Breast epithelium (tissue), 4 donors: Measurements from ENCODE around the gene APOBEC3H. TPM values are rescaled to one million over a fixed set of nuclear protein-coding genes. Genes with fewer than 3 reads are reported as not detected.
"Not testable (repeated sequence)": the region's sequence is repeated elsewhere in the genome, so short reads cannot be mapped to it uniquely, and the experiment has no call there.

Source experiments
- DNase-seq, 2 donors: peaks; one replicate each; pipeline ENCODE4 v3.0.0-alpha.2; 2019; ENCODE audit warnings: low spot score in 2 of 2
- H3K27ac ChIP-seq, 2 donors: fragments of 200-600 bp; sonication (generic) in 1 of 2; one replicate each; pipeline ENCODE4 v1.5.1; 2016 to 2019; ENCODE audit warnings: mild to moderate bottlenecking in 1 of 2
- H3K27me3 ChIP-seq, 2 donors: fragments of 200-600 bp; sonication (generic) in 1 of 2; one replicate each; pipeline versions ENCODE4 v1.5.1 to v1.6.0; 2017 to 2019; ENCODE audit warnings: control low read depth in 1 of 2, mild to moderate bottlenecking in 1 of 2
- H3K36me3 ChIP-seq: fragments of 200-600 bp; one replicate; pipeline ENCODE4 v1.5.1; 2019
- H3K4me1 ChIP-seq, 2 donors: fragments of 200-600 bp; sonication (generic); one replicate each; pipeline ENCODE4 v1.5.1; 2016 to 2019; ENCODE audit warnings: control low read depth in 1 of 2
- H3K4me3 ChIP-seq, 3 donors: fragments of 200-600 bp; sonication (generic); 1 replicate in 2 of 3; 2 replicates in 1 of 3; pipeline ENCODE4 v1.5.1; 2016 to 2019; ENCODE audit warnings: mild to moderate bottlenecking in 3 of 3, moderate library complexity in 2 of 3
- H3K9me3 ChIP-seq, 2 donors: fragments of 200-600 bp; sonication (generic) in 1 of 2; one replicate each; pipeline ENCODE4 v1.5.1; 2016 to 2019; ENCODE audit warnings: control low read depth in 1 of 2
- POLR2A ChIP-seq: fragments of 450-650 bp; IDR thresholded peaks from one replicate; pipeline ENCODE4 v1.6.1; 2016; ENCODE audit warnings: antibody characterized with exemption, mild to moderate bottlenecking, moderate library complexity
- POLR2AphosphoS5 ChIP-seq, 3 donors: sonication (generic); formaldehyde crosslinking; IDR thresholded peaks; one replicate each; pipeline ENCODE4 v1.6.1; 2017; ENCODE audit warnings: antibody characterized with exemption in 3 of 3
- intact Hi-C: fragments of 100-400 bp; cut with DNase I; formaldehyde crosslinking; loops from one replicate; pipeline ENCODE4 v1.15.1; 2023; ENCODE audit warnings: low total_unique reads
- total RNA-seq, 3 donors: library from RNA; depleted of rRNA; stranded (reverse); fragments of >200 nt; gene quantifications; one replicate each; pipeline ENCODE4 v1.1.0, GENCODE V29; 2016
- TF ChIP-seq, protein P1 (sequence below), 3 donors: fragments of 450-650 bp; IDR thresholded peaks; one replicate each; pipeline ENCODE4 v1.5.1; 2016 to 2017; ENCODE audit warnings: antibody characterized with exemption in 3 of 3, mild to moderate bottlenecking in 3 of 3, moderate library complexity in 3 of 3

APOBEC3H gene
- total RNA-seq, result under 1 TPM in 1 of 3 donors, not detected in 2; 0.32 TPM

DNA sequence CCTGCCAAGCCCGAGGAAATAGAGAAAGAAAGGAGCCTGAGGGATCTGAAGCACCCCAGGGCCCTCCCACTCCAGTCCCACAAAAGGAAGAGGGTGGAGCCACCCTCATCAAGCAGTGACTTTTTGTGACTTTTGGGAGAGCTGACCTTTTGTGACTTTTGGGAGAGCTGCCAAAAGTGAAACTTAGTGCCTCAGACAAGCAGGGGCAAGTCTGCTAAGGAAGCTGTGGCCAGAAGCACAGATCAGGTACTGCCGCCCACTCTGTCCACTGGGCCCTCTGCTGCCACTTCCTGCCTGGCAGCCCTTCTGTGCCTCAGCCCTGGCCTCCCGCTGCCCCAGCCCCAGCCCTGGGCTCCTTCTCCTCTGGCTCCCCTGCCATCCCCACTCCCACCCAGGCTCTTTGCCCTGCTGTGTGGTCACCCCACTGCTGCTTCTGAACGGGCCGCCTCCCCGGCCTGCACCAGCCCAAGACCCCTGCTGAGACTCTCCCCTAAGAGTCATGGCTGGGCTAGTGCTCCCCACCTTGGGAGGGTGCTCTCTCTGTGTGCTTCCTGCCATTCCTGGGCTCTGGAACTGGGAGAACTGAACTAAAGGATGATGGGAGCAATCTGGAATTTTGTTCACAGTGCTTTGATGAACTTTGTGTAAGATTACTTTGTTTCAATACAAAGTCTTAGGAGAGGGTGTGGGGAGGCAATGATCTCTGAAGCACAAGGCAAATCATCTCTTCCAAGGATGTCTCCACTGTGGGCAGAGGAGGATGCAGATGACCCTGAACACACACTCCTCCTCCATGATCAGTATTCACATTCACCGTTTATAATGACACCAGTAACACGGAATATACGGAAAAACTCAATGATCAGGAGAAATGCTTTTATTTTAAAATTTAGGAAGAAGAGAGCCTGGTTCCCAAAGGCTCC lies at the start of gene APOBEC3H:
Gene APOBEC3H (plus strand): TSS at position 147 of the 923 bp plus-strand sequence. CDS start 3,035 bp downstream, outside the sequence.
- no peaks in the 10 kb centered on the region for H3K36me3 ChIP-seq
- TF ChIP-seq, protein P1, sequence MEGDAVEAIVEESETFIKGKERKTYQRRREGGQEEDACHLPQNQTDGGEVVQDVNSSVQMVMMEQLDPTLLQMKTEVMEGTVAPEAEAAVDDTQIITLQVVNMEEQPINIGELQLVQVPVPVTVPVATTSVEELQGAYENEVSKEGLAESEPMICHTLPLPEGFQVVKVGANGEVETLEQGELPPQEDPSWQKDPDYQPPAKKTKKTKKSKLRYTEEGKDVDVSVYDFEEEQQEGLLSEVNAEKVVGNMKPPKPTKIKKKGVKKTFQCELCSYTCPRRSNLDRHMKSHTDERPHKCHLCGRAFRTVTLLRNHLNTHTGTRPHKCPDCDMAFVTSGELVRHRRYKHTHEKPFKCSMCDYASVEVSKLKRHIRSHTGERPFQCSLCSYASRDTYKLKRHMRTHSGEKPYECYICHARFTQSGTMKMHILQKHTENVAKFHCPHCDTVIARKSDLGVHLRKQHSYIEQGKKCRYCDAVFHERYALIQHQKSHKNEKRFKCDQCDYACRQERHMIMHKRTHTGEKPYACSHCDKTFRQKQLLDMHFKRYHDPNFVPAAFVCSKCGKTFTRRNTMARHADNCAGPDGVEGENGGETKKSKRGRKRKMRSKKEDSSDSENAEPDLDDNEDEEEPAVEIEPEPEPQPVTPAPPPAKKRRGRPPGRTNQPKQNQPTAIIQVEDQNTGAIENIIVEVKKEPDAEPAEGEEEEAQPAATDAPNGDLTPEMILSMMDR (IDR thresholded peaks at IDR 0.05), result no peak
- TF ChIP-seq POLR2A (no peak), POLR2AphosphoS5 (IDR thresholded peaks at IDR 0.05) (no peak)
- H3K27ac ChIP-seq, result peak within 1 kb of the TSS; percentile 68 to 85
- no peaks in the 10 kb centered on the region for H3K9me3 ChIP-seq
- DNase-seq, result peak in 1 of 2 donors; percentile 59
- intact Hi-C loops, result no loop called here
- no peaks in the 10 kb centered on the region for H3K27me3 ChIP-seq
- H3K4me1 ChIP-seq, result peaks cover 0 to 5% of the 10 kb centered on the region in 2 donors
- no peak within 1 kb of the TSS for H3K4me3 ChIP-seq

DNA sequence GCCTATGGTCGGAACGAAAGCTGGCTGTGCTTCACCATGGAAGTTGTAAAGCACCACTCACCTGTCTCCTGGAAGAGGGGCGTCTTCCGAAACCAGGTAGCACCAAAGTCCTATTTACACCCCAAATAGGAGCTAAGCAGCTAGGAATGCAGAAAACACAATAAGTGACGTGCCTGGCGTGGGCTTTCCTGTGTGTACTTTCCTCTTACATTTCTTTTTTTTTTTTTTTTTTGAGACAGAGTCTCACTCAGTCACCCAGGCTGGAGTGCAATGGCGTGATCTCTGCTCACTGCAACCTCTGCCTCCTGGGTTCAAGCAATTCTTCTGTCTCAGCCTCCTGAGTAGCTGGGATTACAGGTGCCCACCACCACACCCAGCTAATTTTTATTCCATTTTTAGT lies 47.6 kb upstream of the APOBEC3H start:
- H3K4me1 ChIP-seq, result not testable (repeated sequence)

DNA sequence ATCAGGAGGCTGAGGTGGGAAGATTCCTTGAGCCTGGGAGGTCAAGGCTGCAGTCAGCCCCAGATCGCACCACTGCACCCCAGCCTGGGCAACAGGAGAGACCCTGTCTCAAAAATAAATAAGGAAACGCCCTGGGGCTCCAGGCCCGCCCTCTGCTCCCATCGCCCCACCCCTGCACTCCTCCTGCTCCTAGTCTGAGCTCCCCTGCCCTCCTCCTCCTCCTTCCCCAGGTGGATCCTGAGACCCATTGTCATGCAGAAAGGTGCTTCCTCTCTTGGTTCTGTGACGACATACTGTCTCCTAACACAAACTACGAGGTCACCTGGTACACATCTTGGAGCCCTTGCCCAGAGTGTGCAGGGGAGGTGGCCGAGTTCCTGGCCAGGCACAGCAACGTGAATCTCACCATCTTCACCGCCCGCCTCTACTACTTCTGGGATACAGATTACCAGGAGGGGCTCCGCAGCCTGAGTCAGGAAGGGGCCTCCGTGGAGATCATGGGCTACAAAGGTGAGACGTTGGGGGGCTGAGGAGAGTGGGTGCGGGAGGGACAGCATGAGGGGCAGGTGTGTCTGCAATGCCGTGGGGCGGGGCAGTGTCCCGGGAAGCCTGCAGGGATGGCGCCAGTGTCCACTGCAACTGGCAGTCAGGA lies 45.1 kb upstream of the APOBEC3H start:
- intact Hi-C loops, H3K9me3 ChIP-seq: not testable (repeated sequence)

More for the DNA sequence above, 47.6 kb upstream of the APOBEC3H start:
- H3K9me3 ChIP-seq, H3K27me3 ChIP-seq, H3K27ac ChIP-seq, H3K4me3 ChIP-seq, DNase-seq, intact Hi-C loops, H3K36me3 ChIP-seq: not testable (repeated sequence)

DNA sequence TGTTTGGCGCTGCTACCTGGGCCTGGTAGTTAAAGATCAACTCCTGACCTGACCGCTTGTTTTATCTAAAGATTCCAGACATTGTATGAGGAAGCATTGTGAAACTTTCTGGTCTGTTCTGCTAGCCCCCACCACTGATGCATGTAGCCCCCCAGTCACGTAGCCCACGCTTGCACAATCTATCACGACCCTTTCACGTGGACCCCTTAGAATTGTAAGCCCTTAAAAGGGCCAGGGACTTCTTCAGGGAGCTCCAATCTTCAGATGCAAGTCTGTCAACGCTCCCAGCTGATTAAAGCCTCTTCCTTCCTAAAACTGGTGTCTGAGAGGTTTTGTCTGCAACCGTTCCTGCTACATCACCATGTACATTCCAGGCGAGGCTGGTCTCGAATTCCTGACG lies 41.4 kb upstream of the APOBEC3H start:
- TF ChIP-seq POLR2AphosphoS5 (IDR thresholded peaks at IDR 0.05) (no peak), POLR2A (no peak)
- TF ChIP-seq, protein P1 (IDR thresholded peaks at IDR 0.05), result no peak
- no peaks in the 10 kb centered on the region for H3K27me3 ChIP-seq
- DNase-seq, result no peak
- intact Hi-C loops, result no loop called here
- H3K9me3 ChIP-seq, result no peaks in the 10 kb centered on the region
- H3K4me1 ChIP-seq, result no peaks in the 10 kb centered on the region
- H3K27ac ChIP-seq, result no peak overlapping the region
- no peaks in the 10 kb centered on the region for H3K36me3 ChIP-seq
- H3K4me3 ChIP-seq, result no peak overlapping the region

More for the DNA sequence above, 45.1 kb upstream of the APOBEC3H start:
- not testable (repeated sequence) for H3K36me3 ChIP-seq, H3K27me3 ChIP-seq, DNase-seq, H3K27ac ChIP-seq, H3K4me3 ChIP-seq, H3K4me1 ChIP-seq

DNA sequence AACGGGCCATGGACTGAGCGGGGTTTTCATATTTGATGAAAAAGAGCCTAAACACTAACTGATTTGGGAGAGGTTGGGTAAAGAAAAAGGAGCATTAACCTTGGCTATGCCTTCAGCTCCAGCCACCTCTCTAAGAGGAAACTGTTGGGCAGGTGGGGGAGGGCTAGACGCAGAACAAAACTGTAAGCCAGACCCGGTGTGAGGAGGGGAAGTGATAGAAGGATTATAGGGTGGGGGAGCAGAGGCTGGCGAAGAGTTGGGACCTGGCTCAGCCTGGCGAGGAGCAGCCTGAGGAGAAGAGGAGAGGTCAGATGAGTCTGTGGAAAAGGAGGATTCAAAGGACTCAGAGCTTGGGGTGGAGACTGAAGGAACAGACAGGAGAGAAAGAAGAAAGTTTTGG lies 35.8 kb upstream of the APOBEC3H start:
- not testable (repeated sequence) for H3K4me3 ChIP-seq

DNA sequence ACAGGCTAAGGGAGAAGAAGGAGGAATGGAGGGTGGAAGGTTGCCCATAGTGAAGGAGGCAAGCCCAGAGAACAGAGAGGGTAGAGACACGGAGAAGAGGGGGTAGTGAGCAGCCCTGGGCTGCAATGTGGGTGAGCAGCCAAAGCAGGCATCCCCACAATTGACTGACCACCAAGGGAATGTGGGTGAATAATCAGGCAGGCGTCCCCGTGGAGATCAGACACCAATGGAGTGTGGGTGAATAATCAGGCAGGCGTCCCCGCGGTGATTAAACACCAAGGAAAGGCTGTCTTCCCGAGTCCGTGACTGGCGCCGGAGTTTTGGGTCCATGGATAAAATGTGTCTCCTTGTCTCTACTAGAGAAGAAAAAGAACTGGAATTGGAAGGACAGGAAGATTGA lies 35.1 kb upstream of the APOBEC3H start:
- H3K9me3 ChIP-seq, H3K27ac ChIP-seq, H3K4me1 ChIP-seq, H3K4me3 ChIP-seq, H3K27me3 ChIP-seq, intact Hi-C loops, DNase-seq, H3K36me3 ChIP-seq: not testable (repeated sequence)

More for the DNA sequence above, 35.8 kb upstream of the APOBEC3H start:
- H3K4me1 ChIP-seq, intact Hi-C loops, H3K9me3 ChIP-seq, H3K27ac ChIP-seq, DNase-seq, H3K36me3 ChIP-seq, H3K27me3 ChIP-seq: not testable (repeated sequence)

DNA sequence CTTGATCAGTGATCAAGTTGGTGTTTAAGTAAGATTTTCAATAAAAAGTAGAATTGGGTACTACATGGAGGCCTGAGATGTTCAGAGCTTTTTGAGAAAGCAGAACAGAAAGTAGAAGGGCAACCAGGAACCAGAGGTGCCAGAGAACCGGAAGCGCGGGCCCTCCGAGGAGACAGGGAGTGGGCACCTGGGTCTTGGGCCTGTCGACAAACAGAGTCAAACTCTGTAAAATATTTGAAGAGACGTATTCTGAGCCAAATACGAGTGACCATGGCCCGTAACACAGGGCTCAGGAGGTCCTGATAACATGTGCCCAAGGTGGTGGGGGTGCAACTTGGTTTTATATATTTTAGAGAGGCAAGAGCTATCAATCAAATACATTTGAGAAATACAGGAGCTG lies 33.1 kb upstream of the APOBEC3H start:
- not testable (repeated sequence) for H3K36me3 ChIP-seq, H3K4me3 ChIP-seq, H3K9me3 ChIP-seq, DNase-seq, H3K4me1 ChIP-seq, H3K27ac ChIP-seq, H3K27me3 ChIP-seq
- intact Hi-C loops, result loop anchor here (2.0 kb wide), 1 partner anchor 27 kb away; no protein-coding TSS in a partner anchor

DNA sequence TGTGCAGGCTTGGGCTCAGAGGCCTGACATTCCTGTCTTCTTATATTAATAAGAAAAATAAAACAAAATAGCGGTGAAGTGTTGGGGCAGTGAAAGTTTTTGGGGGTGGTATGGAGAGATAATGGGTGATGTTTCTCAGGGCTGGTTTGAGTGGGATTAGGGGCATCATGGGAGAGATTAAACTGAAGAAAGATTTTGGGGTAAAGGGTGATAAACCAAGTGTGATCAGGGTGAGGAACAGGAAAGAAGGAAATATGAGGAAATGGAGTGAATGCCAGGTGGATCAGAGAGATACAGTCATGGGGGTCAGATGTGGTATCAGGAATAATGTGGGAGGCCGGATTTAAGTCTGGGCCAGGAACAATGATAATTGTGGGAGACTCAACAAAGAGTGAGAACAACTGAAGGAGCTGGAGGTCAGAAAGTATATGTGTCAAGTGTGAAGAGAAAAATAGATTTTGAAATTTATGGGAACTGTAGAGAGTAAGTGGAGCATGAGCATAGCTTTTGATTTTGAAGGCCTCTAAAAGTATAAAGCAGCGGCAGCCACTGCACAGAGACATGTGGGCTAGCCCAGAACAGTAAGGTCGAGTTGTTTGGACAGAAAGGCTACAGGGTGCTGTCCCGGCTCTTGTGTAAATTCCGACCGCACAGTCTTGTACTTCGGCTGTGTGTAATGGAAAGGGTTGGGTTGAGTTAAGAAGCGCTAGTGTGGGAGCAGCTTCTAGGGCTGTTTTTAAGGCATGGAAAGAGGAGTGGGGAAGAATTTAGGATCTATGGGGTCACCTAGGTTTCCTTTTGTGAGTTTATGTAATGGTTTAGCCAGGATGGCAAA lies 30.4 kb upstream of the APOBEC3H start:
- DNase-seq, intact Hi-C loops, H3K36me3 ChIP-seq, H3K27me3 ChIP-seq, H3K4me3 ChIP-seq, H3K4me1 ChIP-seq, H3K9me3 ChIP-seq: not testable (repeated sequence)
- H3K27ac ChIP-seq, result peak overlapping the region; percentile 43 to 56
